Nephron progenitor cell (in vitro differentiated cells): ENCODE data around the gene RGS17.

Experiments used
- DNase-seq: peaks from one replicate; pipeline ENCODE4 v3.0.0; 2021
- H3K27ac Mint-ChIP-seq: 2 replicates; pipeline ENCODE4 v1.8.0; 2021; ENCODE audit warnings: mild to moderate bottlenecking, moderate library complexity, mixed read lengths
- H3K27me3 Mint-ChIP-seq: 2 replicates; pipeline ENCODE4 v1.8.0; 2021; ENCODE audit warnings: mild to moderate bottlenecking, low read depth, mixed read lengths; ENCODE audit not compliant: poor library complexity
- H3K36me3 Mint-ChIP-seq: 2 replicates; pipeline ENCODE4 v1.8.0; 2021; ENCODE audit warnings: low read depth, mixed read lengths
- H3K4me1 Mint-ChIP-seq: 2 replicates; pipeline ENCODE4 v1.8.0; 2021; ENCODE audit warnings: mixed read lengths
- H3K4me3 Mint-ChIP-seq: 2 replicates; pipeline ENCODE4 v1.8.0; 2021; ENCODE audit warnings: mild to moderate bottlenecking, moderate library complexity, mixed read lengths
- H3K9me3 Mint-ChIP-seq: 2 replicates; pipeline ENCODE4 v1.8.0; 2021; ENCODE audit warnings: mild to moderate bottlenecking, moderate library complexity, mixed read lengths
- CTCF ChIP-seq: fragments of 200-600 bp; sonication (generic); IDR thresholded peaks from 2 replicates; pipeline ENCODE4 v1.5.0; 2021; ENCODE audit warnings: antibody characterized with exemption

Gene RGS17

GRCh38 chr6:153073841-153074240 lies 57.2 kb downstream of the RGS17 start:
- Mint-ChIP-seq H3K36me3 (no peaks in the 10 kb centered on the region), H3K27me3 (peaks cover 3% of the 10 kb centered on the region), H3K4me1 (no peaks in the 10 kb centered on the region), H3K9me3 (no peaks in the 10 kb centered on the region), H3K27ac (no peak overlapping the region), H3K4me3 (no peak overlapping the region)
- no peak for DNase-seq
- no peak for TF ChIP-seq CTCF

GRCh38 chr6:153070756-153071155 lies 60.3 kb downstream of the RGS17 start:
- Mint-ChIP-seq H3K4me3 (no peak overlapping the region), H3K9me3 (peaks cover 25% of the 10 kb centered on the region), H3K36me3 (no peaks in the 10 kb centered on the region), H3K27ac (no peak overlapping the region), H3K4me1 (no peaks in the 10 kb centered on the region), H3K27me3 (peaks cover 9% of the 10 kb centered on the region)
- TF ChIP-seq CTCF: no peak
- no peak for DNase-seq

- Mint-ChIP-seq H3K4me3 (no peak overlapping the region), H3K4me1 (no peaks in the 10 kb centered on the region), H3K27me3 (peaks cover 6% of the 10 kb centered on the region), H3K9me3 (peaks cover 30% of the 10 kb centered on the region), H3K36me3 (no peaks in the 10 kb centered on the region), H3K27ac (no peak overlapping the region)
- no peak for DNase-seq
- no peak for TF ChIP-seq CTCF
Observed at GRCh38 chr6:153069897-153070296, 61.2 kb downstream of the RGS17 start.

GRCh38 chr6:153065222-153065621 lies 65.9 kb downstream of the RGS17 start:
- H3K27ac Mint-ChIP-seq: no peak overlapping the region
- H3K4me3 Mint-ChIP-seq: no peak overlapping the region
- no peak for DNase-seq
- H3K36me3 Mint-ChIP-seq: no peaks in the 10 kb centered on the region
- peaks cover 6% of the 10 kb centered on the region for H3K27me3 Mint-ChIP-seq
- peaks cover 47% of the 10 kb centered on the region for H3K9me3 Mint-ChIP-seq
- TF ChIP-seq CTCF: no peak
- H3K4me1 Mint-ChIP-seq: no peaks in the 10 kb centered on the region

- H3K27me3 Mint-ChIP-seq: peaks cover 6% of the 10 kb centered on the region
- H3K27ac Mint-ChIP-seq: no peak overlapping the region
- TF ChIP-seq CTCF: no peak
- no peak for DNase-seq
- H3K4me3 Mint-ChIP-seq: no peak overlapping the region
- H3K4me1 Mint-ChIP-seq: no peaks in the 10 kb centered on the region
- H3K36me3 Mint-ChIP-seq: no peaks in the 10 kb centered on the region
- H3K9me3 Mint-ChIP-seq: peaks cover 47% of the 10 kb centered on the region
Observed at GRCh38 chr6:153063936-153064335, 67.1 kb downstream of the RGS17 start.

GRCh38 chr6:153062516-153062915 lies 68.6 kb downstream of the RGS17 start:
- Mint-ChIP-seq H3K9me3 (peaks cover 39% of the 10 kb centered on the region), H3K27ac (no peak overlapping the region), H3K36me3 (no peaks in the 10 kb centered on the region), H3K4me3 (no peak overlapping the region), H3K27me3 (peaks cover 6% of the 10 kb centered on the region), H3K4me1 (no peaks in the 10 kb centered on the region)
- no peak for TF ChIP-seq CTCF
- DNase-seq: no peak
